Upper lobe of left lung (tissue), 4 donors: Measurements from ENCODE around the gene IAPP.

Experiments
- EP300 ChIP-seq, 4 donors: sonication (generic); formaldehyde crosslinking; IDR thresholded peaks; one replicate each; pipeline ENCODE4 v1.5.1; 2017; ENCODE audit warnings: antibody characterized with exemption in 4 of 4, control low read depth in 2 of 4
- POLR2A ChIP-seq, 4 donors: fragments of 450-650 bp; IDR thresholded peaks; one replicate each; pipeline ENCODE4 v1.5.1; 2016 to 2017; ENCODE audit warnings: antibody characterized with exemption in 4 of 4, mild to moderate bottlenecking in 2 of 4
- POLR2AphosphoS5 ChIP-seq, 2 donors: sonication (generic); formaldehyde crosslinking; IDR thresholded peaks; one replicate each; pipeline ENCODE4 v1.5.1; 2017; ENCODE audit warnings: antibody characterized with exemption in 2 of 2
- TF ChIP-seq, protein P1 (sequence below), 6 experiments: fragments of 450-650 bp in 4 of 6; fragments of 200-600 bp in 2 of 6; sonication (generic) in 2 of 6; IDR thresholded peaks; one replicate each; pipeline ENCODE4 v1.5.1; 2016 to 2019; ENCODE audit warnings: antibody characterized with exemption in 6 of 6

DNA sequence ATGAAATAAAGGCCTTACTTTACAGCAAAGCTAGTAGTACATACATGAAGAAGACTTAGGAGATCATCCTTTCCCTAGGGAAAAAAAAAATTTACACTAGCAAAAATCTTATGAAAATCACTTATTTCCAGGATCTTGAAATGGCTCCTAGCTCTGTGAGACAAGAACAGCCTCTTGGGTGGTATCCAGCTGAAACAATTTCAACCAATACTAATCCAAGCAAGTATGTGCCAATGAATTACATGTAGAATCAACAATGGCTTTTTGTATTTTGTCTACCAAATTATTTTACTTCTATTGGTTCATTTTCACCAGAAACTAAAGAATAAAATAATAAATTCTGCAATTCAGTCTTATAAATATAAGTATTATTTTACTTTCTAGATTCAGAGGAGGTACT is 35.2 kb upstream of the IAPP start:
- TF ChIP-seq POLR2A (IDR thresholded peaks at IDR 0.05) (no peak), POLR2AphosphoS5 (IDR thresholded peaks at IDR 0.05) (no peak), EP300 (IDR thresholded peaks at IDR 0.05) (no peak)
- TF ChIP-seq, protein P1, sequence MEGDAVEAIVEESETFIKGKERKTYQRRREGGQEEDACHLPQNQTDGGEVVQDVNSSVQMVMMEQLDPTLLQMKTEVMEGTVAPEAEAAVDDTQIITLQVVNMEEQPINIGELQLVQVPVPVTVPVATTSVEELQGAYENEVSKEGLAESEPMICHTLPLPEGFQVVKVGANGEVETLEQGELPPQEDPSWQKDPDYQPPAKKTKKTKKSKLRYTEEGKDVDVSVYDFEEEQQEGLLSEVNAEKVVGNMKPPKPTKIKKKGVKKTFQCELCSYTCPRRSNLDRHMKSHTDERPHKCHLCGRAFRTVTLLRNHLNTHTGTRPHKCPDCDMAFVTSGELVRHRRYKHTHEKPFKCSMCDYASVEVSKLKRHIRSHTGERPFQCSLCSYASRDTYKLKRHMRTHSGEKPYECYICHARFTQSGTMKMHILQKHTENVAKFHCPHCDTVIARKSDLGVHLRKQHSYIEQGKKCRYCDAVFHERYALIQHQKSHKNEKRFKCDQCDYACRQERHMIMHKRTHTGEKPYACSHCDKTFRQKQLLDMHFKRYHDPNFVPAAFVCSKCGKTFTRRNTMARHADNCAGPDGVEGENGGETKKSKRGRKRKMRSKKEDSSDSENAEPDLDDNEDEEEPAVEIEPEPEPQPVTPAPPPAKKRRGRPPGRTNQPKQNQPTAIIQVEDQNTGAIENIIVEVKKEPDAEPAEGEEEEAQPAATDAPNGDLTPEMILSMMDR (IDR thresholded peaks at IDR 0.05) = no peak
